PFSK-1 (cell line): ENCODE data around the gene SPART.

Experiments used
- POLR2AphosphoS5 ChIP-seq: IDR thresholded peaks from 2 replicates; pipeline ENCODE4 v1.6.1; 2012; ENCODE audit warnings: low read depth, mild to moderate bottlenecking, control low read depth, low read length, moderate library complexity
- TF ChIP-seq, protein P1 (sequence below), 2 experiments: IDR thresholded peaks; 2 replicates each; pipeline versions ENCODE4 v1.6.1 to v1.8.0; 2011 to 2012; ENCODE audit warnings: low read depth in 2 of 2, low read length in 2 of 2, control low read depth in 1 of 2, inconsistent platforms in 1 of 2, mild to moderate bottlenecking in 1 of 2, moderate library complexity in 1 of 2; ENCODE audit not compliant: insufficient read depth in 1 of 2

DNA sequence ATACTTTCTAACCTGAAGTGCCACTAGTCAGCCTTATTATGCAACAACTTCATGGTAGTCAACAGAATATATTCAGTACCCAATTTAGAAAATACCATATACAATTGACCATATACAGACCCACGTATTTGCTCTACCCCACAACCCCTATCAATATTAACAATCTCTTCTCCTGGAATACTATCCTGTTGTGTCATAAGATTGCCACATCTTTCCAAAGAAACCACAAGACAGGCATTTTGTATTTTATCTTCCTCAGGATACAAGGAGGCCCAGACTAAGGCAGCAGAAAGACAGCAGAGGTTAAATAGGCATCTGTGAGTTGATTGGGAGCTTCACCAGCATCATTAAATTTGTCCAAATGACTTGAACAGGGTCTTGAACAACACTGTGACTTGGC is 4.5 kb downstream of the SPART start:
- TF ChIP-seq, protein P1, sequence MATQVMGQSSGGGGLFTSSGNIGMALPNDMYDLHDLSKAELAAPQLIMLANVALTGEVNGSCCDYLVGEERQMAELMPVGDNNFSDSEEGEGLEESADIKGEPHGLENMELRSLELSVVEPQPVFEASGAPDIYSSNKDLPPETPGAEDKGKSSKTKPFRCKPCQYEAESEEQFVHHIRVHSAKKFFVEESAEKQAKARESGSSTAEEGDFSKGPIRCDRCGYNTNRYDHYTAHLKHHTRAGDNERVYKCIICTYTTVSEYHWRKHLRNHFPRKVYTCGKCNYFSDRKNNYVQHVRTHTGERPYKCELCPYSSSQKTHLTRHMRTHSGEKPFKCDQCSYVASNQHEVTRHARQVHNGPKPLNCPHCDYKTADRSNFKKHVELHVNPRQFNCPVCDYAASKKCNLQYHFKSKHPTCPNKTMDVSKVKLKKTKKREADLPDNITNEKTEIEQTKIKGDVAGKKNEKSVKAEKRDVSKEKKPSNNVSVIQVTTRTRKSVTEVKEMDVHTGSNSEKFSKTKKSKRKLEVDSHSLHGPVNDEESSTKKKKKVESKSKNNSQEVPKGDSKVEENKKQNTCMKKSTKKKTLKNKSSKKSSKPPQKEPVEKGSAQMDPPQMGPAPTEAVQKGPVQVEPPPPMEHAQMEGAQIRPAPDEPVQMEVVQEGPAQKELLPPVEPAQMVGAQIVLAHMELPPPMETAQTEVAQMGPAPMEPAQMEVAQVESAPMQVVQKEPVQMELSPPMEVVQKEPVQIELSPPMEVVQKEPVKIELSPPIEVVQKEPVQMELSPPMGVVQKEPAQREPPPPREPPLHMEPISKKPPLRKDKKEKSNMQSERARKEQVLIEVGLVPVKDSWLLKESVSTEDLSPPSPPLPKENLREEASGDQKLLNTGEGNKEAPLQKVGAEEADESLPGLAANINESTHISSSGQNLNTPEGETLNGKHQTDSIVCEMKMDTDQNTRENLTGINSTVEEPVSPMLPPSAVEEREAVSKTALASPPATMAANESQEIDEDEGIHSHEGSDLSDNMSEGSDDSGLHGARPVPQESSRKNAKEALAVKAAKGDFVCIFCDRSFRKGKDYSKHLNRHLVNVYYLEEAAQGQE (IDR thresholded peaks at IDR 0.05; ENCODE audit: insufficient read depth in 1 of 2, low read depth in 2 of 2, low read length in 2 of 2), result no peak
- TF ChIP-seq POLR2AphosphoS5, result no peak
